Measurements from ENCODE around the gene DBF4.
A peak's percentile ranks its signal among the peaks of the same experiment; 100 is the strongest.
"Not testable (repeated sequence)": the region's sequence is repeated elsewhere in the genome, so short reads cannot be mapped to it uniquely, and the experiment has no call there.

The DBF4 gene

DNA sequence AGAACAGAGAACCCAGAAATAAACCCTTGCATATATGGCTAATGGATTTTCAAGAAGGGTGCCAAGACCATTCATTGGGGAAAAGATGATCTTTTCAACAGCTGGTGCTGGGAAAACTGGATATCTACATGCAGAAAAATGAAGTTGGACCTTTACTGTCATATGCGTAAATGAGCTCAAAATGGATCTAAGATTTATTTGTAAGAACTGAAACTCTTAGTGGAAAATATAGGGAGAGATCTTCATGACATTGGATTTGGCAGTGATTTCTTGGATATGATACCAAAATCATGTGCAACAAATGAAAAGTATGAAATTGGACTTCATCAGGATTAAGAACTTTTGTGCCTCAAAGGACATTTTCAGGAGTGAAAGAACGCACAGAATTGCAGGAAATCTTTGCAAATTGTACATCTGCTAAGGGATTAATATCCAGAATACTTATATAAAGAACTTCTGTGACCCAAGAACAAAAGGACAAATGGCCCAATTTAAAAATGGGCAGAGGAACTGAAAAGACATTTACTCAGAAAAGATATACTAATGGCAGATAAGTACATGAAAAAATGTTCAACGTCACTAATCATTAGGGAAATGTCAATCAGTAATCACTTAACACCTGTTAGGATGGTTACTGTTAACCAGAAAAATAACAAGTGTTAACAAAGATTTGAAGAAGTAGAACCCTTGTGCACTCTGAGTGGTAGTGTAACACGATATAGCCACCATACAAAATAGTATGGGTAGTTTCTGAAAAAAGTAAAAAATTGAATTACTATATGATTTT, 6.1 kb downstream of the DBF4 start:
- no peak for DNase-seq (ENCODE audit: low read depth in 2 of 2)

DNA sequence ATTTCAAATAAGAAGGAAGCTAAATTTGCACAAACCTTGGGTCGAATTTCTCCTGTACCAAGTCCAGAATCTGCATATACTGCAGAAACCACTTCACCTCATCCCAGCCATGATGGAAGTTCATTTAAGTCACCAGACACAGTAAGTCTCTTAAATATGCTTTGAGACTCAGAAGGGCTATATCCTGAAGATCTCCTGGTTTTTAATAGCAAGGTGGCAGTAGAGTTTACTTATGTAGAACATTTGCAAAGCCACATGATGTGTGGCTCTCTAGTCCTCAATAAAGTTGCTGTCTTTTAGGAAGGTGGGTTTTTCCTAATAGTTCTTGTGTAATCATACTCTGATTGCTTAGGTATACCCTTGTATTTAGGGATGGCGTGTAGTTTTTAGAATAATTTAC, 8.7 kb downstream of the DBF4 start:
- no peak for DNase-seq (ENCODE audit: low read depth in 2 of 2)

DNA sequence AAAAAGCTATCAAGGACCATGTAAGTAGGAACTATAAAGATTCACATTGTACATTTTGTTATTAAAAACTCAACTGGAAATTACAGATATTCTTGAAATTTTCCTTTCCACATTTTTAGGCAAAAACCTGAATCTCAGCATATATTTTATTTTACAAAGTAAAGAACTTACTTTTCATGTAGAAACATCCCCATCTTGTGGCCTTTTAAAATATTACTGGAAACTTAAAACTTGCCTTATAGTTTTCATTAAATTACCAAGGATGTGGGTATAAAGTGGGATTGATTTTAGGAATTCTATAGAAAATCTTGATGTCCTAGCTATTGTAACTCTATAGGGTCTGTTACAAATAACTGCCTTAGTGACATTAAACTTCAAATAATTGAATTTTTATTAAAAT, 10.6 kb downstream of the DBF4 start:
- DNase-seq (ENCODE audit: low read depth in 2 of 2), result no peak

DNA sequence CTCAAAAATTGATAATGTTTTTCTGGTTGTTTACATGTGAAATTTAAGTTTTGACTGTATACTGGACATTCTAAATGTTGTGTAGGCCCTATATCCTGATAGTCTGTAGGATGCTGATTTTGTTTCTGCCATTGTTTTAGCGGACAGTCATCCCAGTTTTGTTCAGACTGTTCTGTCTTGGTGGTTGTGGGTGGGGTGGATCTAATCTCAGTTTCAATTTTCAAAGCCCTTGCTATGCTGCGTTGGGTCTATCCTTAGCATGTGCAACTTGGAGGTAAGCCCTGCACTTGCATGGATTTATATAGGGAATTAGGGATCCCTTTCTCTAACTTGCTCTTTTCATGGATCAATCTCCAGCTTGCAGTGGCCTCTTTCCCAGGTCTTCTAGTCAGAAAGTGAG, 19.1 kb downstream of the DBF4 start:
- no peak for DNase-seq (ENCODE audit: low read depth in 2 of 2)

DNA sequence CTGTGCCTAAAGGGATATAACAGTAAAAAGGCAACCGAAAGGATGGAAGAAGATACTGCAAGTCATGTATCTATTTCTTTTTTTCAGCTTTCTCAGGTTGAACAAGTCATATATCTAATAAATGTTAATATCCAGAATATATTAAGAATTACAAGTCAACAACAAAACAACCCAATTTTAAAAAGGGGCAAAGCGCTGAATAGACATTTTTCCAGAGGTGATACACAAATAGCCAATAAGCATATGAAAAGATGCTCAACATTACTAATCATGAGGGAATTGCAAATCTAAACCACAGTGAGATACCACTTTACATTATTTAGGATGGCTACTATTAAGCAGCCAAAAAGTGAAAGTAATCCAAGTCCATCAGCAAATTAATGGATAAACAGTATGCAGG, 23.0 kb downstream of the DBF4 start:
- no peak for DNase-seq (ENCODE audit: low read depth in 2 of 2)

DNA sequence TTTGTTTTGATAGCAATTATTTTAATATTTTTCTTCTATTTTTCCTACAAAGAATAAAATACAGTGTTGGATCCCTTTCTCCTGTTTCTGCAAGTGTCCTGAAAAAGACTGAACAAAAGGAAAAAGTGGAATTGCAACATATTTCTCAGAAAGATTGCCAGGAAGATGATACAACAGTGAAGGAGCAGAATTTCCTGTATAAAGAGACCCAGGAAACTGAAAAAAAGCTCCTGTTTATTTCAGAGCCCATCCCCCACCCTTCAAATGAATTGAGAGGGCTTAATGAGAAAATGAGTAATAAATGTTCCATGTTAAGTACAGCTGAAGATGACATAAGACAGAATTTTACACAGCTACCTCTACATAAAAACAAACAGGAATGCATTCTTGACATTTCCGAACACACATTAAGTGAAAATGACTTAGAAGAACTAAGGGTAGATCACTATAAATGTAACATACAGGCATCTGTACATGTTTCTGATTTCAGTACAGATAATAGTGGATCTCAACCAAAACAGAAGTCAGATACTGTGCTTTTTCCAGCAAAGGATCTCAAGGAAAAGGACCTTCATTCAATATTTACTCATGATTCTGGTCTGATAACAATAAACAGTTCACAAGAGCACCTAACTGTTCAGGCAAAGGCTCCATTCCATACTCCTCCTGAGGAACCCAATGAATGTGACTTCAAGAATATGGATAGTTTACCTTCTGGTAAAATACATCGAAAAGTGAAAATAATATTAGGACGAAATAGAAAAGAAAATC, 31.0 kb downstream of the DBF4 start:
- not testable (repeated sequence) for DNase-seq (ENCODE audit: low read depth in 2 of 2)

DNA sequence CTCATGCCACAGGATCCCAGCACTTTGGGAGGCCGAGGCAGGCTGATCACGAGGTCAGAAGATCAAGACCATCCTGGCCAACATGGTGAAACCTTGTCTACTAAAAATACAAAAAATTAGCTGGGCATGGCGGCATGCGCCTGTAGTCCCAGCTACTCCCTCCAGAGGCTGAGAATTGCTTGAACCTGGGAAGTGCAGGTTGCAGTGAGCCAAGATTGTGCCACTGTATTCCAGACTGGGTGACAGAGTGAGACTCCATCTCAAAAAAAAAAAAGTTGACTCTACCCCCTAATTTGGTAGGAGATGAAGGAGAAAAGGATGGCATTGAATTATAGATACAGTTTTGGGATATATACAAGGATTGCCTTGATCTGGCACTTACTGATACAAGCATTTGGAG, 32.5 kb downstream of the DBF4 start:
- not testable (repeated sequence) for DNase-seq (ENCODE audit: low read depth in 2 of 2)

DNA sequence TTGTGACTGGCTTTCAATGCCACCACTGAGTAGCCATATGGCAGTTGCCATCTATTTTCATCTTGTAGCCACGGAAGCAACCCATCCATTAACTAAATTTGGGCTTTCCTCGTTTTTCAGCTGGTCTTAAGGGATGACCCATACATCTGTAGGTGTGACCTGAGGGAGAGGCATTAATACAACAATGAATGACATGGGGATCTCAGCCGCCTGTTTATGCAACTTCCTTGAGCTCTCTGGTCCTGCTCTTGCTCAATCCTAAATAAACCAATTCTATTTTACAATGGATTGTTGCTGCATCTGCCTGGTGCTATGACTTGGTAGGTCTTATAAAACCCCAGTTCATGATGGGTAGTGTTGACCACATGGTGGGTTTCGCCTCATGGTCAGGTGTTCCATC, 35.8 kb downstream of the DBF4 start:
- DNase-seq (ENCODE audit: low read depth in 2 of 2), result no peak

DNA sequence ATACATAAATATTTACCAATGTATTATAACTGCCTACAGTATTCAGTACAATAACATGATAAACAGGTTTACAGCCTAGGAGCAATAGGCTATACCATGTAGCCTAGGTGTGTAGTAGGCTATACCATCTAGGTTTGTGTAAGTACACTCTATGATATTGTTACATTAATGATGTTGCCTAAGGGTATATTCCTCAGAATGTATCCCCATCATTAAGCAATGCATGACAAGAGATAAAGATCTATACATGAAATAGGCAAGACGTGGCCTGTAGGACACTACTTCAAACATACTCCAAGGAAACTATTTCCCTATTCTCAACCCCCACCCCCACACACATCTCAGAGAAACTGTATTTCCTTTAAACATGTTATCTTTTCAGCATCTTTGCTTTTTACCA, 42.4 kb downstream of the DBF4 start:
- DNase-seq (ENCODE audit: low read depth in 2 of 2), result no peak

DNA sequence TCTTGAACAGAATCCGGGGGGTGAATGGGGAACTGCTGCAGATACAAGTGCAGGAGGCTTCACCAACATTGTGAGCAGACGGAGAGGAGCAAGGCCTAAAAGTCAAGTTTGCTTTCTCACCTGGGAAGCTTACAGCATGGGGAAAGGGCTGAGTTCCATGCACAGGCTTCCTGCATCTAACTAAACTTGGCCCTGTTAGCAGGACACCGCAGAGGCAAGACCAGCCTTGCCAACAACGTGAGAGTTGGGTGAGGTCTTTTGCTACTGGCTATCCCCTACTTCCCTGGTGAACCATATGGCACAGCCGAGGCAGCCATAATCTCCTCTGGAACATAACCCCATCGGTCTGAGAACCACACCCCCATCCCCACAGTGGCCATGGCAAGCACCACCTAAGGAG, 43.6 kb downstream of the DBF4 start:
- no peak for DNase-seq (ENCODE audit: low read depth in 2 of 2)

DNA sequence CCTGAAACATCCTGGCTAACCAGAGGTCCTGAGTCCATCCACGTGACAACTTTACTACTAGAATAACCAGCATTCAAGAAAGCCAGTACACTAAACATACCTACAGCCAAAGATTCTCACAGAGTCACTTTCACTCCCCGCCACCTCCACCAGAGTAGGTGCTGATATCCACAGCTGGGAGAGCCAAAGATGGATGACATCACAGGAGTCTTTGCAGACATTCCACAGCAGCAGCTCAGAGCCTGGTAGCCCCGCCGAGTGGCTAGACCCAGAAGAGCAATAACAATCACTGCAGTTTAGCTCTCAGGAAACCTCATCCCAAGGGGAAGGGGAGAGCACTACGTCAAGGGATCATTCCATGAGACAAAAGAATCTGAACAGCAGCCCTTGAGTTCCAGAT, 44.3 kb downstream of the DBF4 start:
- DNase-seq (ENCODE audit: low read depth in 2 of 2), result no peak

DNA sequence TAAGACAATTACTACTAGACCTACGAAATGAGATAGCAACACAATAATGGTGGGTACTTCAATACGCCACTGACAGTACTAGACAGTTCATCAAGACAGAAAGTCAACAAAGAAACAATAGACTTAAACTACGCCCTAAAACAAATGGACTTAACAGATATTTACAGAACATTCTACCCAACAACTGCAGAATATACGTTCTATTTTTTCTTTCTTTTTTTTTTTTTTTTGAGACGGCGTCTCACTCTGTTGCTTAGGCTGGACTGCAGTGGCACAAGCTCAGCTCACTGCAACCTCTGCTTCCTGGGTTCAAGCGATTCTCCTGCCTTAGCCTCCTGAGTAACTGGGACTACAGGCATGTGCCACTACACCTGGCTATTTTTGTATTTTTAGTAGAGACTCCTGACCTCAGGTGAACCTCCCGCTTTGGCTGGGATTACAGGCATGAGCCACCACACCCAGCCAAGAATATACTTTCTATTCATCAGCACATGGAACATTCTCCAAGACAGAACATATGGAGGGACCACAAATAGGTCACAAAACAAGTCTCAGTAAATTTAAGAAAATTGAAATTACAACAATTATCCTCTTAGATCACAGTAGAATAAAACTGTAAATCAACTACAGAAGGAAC, 46.6 kb downstream of the DBF4 start:
- not testable (repeated sequence) for DNase-seq (ENCODE audit: low read depth in 2 of 2)

DNA sequence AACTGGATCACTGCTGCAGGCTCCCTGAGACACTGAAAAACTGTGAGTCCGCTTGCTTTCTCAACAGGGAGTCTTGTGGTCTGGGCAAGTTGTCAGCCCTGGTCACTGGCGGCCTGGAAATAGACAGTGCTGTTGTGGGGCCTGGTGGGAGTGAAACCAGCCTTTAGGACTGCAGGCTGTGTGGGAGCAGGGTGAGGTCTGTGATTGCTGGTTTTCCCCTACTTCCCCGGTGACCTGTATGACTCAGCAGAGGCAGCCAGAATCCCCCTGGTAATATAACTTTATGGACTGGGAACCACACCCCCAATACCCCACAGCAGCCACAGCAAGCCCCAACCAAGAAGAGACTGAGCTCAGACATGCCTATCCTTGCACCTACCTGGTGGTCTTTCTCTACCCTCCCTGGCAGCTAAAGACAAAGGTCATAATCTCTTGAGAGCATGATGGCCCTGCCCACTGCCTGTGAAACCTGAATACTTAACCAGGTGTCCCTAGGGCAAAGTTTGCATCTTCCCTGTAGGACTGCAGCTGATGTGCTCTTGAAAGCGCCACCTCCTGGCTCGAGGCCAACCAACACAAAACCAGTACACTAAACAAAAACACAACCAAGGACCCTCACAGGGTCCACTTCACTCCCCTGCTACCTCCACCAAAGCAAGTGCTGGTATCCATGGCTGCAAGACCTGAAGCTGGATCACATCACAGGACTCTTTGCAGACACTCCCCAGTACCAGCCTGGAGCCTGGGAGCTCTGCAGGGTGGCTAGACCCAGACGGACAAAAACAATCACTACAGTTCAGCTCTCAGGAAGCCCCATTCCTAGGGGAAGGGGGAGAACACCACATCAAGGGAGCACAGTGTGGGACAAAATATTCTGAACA, 50.5 kb downstream of the DBF4 start:
- DNase-seq (ENCODE audit: low read depth in 2 of 2), result no peak

DNA sequence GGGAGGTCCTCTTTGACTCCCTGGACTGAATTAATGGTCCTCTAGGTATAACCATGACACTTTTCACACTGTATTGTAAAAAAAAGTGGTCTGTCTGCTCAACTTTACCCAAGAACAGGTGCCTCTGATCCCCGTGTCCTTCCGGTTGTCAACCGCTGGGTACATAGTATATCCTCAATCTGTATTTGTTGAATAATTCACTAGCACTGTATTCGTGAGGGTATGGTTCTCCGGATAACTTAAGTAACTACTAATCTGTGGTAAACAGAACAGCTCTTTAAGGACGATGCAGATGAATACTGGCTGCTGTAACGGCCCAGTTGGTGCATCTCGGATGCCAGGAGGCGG, 57.3 kb downstream of the DBF4 start:
- DNase-seq (ENCODE audit: low read depth in 2 of 2), result no peak

DNA sequence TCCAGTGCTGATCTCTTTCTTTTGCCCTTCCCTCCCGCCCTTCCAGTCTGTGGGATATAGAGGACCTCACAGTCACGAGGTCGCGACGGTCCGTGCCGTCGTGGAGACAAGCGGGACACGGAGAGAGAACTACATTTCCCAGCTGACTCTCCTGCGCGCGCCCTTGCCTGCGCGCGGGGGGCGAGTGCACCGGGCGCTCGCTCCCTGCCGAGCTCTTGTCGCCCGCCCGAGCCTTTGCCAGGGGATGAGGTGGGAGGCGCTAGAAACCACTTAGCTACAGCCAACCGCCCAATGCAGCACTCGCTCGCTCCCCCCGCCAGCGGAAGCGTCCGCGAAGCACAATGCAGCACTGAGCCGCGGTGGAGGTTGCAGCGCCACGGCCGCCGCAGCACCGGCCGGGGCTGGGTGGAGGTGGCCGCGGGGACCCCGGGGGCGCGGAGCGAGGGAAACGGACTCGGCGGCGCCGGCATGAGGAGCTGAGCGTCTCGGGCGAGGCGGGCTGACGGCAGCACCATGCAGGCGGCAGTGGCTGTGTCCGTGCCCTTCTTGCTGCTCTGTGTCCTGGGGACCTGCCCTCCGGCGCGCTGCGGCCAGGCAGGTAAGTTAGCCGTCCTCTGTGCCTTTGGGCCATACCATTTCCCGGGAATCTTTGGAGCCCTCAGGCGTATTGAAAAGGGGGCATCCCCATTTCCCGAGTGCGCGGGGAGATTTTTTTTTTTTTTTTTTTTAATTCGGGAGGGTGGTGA, 57.8 kb downstream of the DBF4 start, which contains the start of gene ADAM22:
TSS of gene ADAM22 (plus strand) at position 299 of the 746 bp plus-strand sequence. CDS start at position 514, 215 bp downstream.
- DNase-seq (ENCODE audit: low read depth in 2 of 2), result peak; percentile 80 to 82

DNA sequence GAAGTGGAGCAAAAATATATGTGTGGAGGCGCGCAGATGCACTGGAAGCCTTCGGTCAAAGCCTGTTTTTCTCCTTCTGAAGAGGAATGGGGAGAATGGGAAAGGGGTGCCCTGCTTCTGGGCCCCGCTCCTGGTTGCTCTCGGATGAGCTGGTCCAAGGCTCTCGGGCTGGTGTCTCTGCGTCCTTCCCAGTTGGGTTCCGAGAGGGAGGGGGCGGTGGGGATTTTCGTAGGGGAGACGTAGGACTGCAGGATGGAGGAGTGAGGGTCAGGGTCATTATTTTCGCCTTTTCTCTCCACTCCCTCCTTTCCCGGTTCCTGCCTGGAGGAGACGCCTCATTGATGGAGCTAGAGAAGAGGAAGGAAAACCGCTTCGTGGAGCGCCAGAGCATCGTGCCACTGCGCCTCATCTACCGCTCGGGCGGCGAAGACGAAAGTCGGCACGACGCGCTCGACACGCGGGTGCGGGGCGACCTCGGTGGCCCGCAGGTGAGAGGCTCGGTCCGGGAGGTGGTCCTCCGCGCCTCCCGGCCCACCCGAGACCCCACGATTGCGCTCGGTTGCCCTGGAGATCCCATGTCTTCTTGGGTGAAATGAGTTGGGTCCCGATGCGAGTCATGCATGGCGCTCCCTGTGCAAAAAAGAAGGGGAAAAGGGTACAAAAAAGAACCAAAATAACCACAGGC, 58.5 kb downstream of the DBF4 start:
- DNase-seq (ENCODE audit: low read depth in 2 of 2), result no peak

DNA sequence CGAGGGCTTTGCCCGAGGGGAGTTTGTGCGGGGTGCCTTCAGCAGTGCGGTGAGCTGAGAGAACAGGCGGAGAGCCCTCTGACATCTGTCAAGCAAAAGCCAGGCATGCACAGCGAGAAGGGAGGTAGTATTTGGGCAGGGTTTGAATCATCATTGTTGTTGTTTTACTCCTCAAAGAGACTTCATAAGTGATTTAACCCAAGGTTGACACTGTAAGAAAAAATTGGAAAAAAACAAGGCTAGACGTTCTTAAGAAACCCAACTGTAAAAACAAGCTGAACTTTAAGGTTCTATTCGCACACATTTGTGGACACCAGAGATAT, 59.1 kb downstream of the DBF4 start:
- DNase-seq (ENCODE audit: low read depth in 2 of 2), result no peak

DNA sequence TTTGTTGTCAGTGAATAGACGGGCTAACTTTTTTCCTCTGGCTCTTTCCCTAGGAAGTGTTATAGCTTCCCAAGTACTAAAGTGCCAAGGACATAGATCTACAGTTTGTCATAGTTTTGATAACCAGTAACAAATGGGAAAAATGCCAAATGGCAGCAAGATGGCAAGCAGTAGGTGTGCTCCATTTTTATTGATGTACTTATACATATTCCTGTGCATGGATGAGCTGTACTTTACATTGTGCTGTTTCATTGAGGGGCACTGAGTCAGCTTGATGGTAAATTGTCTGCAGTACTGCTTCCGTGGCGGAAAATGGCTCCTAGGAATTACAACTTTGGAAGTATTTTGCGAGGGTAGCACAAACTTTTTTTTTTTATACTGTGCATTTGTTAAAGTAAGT, 64.8 kb downstream of the DBF4 start:
- no peak for DNase-seq (ENCODE audit: low read depth in 2 of 2)

DNA sequence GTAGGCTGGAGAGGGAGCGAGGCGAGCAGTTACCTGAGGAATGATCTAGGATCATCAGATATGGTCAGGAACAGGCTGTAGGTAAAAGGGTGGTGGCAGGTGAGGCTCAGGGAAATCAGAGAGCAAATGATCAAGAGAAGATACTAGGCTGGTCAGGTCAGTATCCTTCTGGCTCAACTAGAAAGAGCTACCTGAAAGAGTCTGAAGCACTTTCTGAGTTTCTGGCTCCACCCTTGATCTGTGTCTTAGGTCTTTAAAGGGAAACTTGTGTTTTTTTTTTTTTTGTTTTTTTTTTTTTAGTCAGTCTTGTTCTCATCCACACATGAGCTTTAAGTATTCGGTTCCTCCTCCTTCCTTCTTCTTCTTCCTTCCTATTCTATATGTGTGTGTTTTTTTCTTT, 68.3 kb downstream of the DBF4 start:
- DNase-seq (ENCODE audit: low read depth in 2 of 2), result no peak

DNA sequence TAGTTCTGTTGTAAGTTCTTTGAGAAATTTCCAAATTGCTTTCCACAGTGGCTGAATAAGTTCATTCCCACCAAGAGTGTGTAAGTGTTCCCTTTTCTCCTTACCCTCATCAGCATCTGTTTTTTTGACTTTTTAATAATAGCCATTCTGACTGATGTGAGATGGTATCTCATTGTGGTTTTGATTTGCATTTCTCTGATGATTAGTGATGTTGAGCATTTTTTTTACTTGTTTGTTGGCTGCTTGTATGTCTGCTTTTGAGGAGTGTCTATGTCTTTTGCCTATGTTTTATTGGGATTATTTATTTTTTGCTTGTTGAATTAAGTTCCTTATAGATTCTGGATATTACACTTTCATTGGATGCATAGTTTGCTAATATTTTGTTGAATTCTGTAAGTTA, 69.6 kb downstream of the DBF4 start:
- not testable (repeated sequence) for DNase-seq (ENCODE audit: low read depth in 2 of 2)

DNA sequence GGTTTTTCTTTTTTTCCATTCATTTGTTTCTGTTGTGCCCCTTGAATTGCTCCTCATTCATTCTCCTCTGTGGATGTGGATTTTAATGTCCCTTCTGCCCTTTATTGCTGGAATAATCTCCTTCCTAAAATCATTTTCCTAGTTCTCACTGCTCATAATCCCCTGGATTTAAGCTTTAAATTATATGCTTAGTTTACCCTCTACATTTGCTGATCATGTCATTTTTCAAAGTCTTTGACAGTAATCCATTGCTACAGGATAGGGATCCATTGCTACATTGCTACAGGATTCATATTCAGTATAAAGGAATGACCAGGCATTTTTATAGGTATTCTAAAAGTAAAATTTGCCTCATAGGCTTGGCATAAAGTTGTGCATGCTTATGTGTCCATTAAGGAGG, 72.1 kb downstream of the DBF4 start:
- no peak for DNase-seq (ENCODE audit: low read depth in 2 of 2)

Measured in stimulated activated CD8-positive, alpha-beta memory T cell treated with anti-CD3 and anti-CD28 coated beads, Interleukin-2, amount 100 ng/mL, for 48 hours (primary cell).